Neural cell (in vitro differentiated cells): ENCODE results near the gene KLHL2.

Experiments used
- EP300 ChIP-seq: fragments of 450-650 bp; conservative IDR thresholded peaks from 2 replicates; pipeline ENCODE4 v1.6.1; 2014; ENCODE audit warnings: antibody characterized with exemption, mild to moderate bottlenecking, moderate library complexity; ENCODE audit not compliant: poor library complexity, severe bottlenecking
- EZH2 ChIP-seq: fragments of 200-600, 300-800 bp; shearing (Covaris generic), sonication (generic); IDR thresholded peaks from 2 replicates; pipeline ENCODE4 v1.6.1; 2014; ENCODE audit warnings: antibody characterized with exemption, low read length, borderline replicate concordance, mild to moderate bottlenecking; ENCODE audit not compliant: insufficient read depth, poor library complexity, severe bottlenecking
- MXI1 ChIP-seq: fragments of 450-650 bp; conservative IDR thresholded peaks from 2 replicates; pipeline ENCODE4 v1.6.1; 2014; ENCODE audit warnings: antibody characterized with exemption, mild to moderate bottlenecking; ENCODE audit not compliant: poor library complexity, severe bottlenecking
- POLR2AphosphoS5 ChIP-seq: IDR thresholded peaks from 2 replicates; pipeline ENCODE4 v1.6.1; 2012
- RAD21 ChIP-seq: fragments of 450-650 bp; conservative IDR thresholded peaks from 2 replicates; pipeline ENCODE4 v1.6.1; 2014; ENCODE audit warnings: antibody characterized with exemption, mild to moderate bottlenecking, moderate library complexity
- TAF1 ChIP-seq: IDR thresholded peaks from 2 replicates; pipeline ENCODE4 v1.6.1; 2012; ENCODE audit warnings: low read depth
- TF ChIP-seq, protein P1 (sequence below): IDR thresholded peaks from 2 replicates; pipeline ENCODE4 v1.6.1; 2012; ENCODE audit warnings: borderline replicate concordance
- TF ChIP-seq, protein P2 (sequence below): fragments of 450-650 bp; IDR thresholded peaks from 2 replicates; pipeline ENCODE4 v1.5.1; 2014; ENCODE audit warnings: antibody characterized with exemption, mild to moderate bottlenecking, moderate library complexity; ENCODE audit not compliant: poor library complexity, severe bottlenecking

DNA sequence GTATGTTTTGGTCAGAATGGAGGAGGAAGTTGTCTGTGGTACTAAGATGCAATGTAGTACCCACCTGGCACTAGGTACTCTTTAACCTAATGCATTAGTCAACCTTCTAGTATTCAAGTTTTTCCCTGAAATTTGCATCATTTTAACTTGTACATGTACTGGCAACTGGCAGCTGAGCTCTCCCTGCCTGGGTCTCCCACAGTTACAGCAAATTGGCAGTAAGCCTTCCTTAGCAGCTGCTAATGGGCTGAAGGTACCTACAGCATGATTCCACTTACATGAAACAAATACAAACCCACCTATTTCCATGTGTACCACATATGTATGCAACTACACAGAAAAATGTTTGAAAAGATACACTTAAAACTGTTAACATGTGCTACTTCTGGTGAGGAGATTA is 8.1 kb upstream of the KLHL2 start:
- TF ChIP-seq, protein P1, sequence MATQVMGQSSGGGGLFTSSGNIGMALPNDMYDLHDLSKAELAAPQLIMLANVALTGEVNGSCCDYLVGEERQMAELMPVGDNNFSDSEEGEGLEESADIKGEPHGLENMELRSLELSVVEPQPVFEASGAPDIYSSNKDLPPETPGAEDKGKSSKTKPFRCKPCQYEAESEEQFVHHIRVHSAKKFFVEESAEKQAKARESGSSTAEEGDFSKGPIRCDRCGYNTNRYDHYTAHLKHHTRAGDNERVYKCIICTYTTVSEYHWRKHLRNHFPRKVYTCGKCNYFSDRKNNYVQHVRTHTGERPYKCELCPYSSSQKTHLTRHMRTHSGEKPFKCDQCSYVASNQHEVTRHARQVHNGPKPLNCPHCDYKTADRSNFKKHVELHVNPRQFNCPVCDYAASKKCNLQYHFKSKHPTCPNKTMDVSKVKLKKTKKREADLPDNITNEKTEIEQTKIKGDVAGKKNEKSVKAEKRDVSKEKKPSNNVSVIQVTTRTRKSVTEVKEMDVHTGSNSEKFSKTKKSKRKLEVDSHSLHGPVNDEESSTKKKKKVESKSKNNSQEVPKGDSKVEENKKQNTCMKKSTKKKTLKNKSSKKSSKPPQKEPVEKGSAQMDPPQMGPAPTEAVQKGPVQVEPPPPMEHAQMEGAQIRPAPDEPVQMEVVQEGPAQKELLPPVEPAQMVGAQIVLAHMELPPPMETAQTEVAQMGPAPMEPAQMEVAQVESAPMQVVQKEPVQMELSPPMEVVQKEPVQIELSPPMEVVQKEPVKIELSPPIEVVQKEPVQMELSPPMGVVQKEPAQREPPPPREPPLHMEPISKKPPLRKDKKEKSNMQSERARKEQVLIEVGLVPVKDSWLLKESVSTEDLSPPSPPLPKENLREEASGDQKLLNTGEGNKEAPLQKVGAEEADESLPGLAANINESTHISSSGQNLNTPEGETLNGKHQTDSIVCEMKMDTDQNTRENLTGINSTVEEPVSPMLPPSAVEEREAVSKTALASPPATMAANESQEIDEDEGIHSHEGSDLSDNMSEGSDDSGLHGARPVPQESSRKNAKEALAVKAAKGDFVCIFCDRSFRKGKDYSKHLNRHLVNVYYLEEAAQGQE, result no peak
- TF ChIP-seq, protein P2, sequence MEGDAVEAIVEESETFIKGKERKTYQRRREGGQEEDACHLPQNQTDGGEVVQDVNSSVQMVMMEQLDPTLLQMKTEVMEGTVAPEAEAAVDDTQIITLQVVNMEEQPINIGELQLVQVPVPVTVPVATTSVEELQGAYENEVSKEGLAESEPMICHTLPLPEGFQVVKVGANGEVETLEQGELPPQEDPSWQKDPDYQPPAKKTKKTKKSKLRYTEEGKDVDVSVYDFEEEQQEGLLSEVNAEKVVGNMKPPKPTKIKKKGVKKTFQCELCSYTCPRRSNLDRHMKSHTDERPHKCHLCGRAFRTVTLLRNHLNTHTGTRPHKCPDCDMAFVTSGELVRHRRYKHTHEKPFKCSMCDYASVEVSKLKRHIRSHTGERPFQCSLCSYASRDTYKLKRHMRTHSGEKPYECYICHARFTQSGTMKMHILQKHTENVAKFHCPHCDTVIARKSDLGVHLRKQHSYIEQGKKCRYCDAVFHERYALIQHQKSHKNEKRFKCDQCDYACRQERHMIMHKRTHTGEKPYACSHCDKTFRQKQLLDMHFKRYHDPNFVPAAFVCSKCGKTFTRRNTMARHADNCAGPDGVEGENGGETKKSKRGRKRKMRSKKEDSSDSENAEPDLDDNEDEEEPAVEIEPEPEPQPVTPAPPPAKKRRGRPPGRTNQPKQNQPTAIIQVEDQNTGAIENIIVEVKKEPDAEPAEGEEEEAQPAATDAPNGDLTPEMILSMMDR, result no peak
- TF ChIP-seq POLR2AphosphoS5, result no peak
- TF ChIP-seq EZH2, result no peak
- TF ChIP-seq TAF1, result no peak
- TF ChIP-seq MXI1, result no peak
- no peak for TF ChIP-seq RAD21
- no peak for TF ChIP-seq EP300
